ENCODE results near the gene LRRK1.

LRRK1 gene

DNA sequence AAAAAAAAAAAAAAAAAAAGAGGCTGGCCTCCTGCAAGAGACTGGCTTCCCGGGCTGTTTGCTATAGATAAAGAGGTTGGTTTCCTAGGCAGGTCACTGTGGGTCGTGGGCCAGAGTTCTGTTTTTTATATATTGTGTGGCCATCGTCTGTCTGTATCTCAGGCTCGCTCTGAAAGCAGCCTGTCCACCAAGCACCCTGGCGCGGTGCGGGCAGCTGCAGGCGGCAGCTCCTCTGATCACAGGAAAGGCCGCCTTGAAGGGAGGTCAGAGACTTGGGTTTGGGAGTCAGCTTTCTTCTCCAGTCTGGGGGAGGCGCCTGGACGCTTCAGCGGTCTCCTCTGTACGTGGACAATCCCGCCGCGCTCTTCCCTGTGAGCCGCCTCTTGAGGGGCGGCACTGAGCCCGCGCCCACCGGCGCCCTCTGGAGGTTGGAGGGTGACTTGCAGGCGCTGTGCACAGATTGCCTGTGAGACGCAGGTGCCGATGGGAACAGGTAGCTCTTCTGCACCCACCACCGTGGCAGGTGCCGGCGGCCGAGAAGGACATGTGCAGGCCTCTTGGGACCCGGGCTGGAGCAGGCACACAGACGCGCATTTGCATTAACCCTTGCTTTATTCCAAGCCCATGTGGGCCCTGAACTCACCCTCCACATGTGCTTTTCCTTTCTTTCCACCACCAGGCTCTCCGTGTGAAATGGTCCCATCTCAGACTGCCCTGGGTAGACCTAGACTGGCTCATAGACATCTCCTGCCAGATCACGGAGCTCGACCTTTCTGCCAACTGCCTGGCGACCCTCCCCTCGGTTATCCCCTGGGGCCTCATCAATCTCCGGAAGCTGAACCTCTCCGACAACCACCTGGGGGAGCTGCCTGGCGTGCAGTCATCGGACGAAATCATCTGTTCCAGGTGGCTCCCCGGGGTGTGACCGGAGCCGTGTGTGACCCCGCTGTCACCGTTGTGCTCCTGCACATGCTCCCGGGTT, 89.3 kb downstream of the LRRK1 start:
- peak; percentile 55 for DNase-seq

DNA sequence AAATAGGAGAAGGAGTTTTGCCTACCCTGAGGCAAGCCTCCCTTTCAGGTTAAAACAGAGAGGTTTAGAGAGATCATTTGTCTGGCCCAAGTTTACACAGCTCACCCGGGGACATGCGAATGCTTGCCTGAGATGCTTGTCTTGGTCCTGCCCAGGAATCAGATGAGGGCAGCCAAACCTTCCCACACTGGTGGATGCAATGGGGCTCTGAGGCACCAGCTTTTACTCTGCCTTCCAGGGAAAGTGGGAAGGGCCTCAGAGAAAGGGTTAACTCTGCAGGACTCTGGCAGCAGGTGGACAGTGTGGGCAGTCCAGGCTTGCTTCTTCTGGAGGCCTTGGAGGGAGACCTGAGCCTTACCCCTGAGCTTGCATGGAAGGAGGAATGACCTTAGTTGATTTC, 90.0 kb downstream of the LRRK1 start:
- no peak for DNase-seq

DNA sequence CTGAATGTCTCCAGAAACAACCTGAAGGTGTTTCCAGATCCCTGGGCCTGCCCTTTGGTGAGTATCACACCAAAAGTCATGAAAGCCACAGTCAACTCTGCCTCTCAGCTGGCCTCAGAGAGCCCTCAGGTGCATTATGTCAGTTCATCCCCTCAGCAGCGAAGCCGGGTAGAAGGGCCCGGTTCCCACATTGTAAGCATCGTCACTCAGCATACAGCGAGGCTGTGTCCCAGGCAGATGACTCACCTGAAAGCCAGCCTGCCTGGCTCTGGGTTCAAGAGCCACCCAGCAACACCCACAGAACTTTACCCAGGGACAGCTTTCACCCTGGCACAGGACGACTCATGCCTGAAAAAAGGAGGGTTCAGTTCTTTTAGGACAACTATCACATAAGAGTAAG, 91.6 kb downstream of the LRRK1 start:
- DNase-seq: no peak

DNA sequence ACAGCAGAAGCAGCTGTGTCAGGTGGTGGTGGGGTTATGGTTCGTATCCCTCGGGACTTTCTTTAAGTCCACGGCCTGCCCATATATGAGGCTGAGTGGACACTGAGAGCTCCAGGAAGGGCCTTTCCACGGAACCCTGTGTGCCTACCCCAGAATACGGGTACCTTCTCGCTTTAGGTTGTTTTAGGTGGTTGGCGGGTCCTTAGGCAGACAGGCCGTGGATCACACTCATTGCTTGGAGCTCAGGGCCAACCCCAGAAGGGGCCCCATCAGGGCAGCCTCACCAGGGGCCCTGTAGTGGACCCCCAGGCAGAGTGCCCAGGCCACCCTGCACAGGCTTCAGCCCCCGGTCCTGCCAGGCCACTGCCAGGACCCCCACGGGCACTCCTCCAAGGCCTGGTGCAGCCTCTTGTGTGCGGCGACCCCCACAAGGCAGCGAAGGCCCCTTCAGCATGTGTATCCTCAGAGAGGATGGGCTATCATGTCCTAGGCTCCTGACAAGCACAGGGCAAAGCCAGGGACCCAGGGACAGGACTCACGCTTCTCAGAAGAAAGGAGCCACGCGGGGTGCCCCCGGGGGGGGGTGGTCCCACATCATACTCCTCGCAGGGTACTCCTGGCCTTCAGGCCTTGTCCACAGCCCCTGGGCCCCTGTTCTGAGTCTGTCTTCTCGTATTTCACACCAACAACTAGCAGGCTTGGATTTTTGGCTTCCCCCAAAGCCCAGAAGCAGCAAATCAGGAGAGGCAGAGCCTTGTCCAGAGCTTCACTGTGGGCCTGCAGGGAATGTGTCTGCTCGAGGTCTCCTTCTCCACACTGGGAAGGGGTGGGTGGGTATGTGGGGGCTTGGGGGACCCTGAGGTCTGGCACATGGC, 93.4 kb downstream of the LRRK1 start:
- DNase-seq: no peak

DNA sequence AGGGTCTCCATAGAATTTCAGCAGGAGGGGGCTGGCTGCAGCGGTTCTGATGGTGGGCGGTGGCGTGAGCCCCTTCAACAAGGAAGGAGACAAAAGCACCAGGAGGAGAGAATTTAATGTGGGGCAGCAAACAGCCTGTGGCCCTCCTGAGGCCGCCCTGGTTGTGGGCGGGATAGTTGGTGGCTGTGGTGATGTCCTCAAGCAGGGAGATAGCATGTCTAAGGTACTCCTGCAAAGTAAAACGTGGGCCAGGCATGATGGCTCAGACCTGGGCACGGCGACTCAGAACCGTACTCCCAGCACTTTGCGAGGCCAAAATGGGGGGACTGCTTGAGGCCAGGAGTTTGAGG, 94.0 kb downstream of the LRRK1 start:
- no peak for DNase-seq

DNA sequence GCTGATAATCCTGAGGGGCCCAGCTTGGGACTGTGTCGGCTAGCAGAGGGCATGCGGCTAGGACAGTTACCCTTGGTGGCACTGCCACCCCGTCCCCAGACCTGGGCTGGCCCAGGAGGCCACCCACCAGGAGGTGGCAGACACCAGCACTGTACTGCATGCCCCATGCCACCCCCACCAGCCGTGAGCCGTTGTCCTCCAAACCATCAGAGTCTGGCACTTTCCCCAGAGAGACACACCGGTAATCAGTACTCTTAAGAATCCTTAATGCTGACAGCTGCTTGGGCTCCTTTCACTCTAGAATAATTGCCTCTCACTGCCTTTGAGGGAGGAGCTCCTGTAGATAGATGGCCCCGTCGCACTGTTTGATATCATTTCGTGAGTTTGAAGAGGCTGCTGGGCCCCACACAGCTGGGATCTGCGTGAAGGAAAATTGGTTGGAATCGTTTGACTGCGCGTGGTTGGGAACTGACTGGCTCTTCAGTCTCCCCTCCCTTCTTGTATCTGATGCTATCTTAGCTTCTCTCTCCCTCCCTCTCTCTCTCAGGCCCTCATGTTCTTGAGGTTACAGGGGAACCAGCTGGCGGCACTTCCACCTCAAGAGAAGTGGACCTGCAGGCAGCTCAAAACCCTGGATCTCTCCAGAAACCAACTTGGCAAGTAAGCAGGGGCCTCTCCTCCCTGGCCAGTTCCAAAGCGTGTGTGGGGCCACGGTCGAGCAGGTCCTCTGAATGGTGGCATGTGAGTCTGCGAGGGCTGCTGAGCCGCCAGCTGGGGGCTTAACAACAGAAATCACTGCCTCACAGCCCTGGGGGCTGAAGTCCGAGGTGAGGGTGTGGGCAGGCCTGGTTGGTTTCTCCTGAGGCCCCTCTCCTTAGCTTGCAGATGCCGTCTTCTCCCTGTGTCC, 94.9 kb downstream of the LRRK1 start:
- DNase-seq: no peak

DNA sequence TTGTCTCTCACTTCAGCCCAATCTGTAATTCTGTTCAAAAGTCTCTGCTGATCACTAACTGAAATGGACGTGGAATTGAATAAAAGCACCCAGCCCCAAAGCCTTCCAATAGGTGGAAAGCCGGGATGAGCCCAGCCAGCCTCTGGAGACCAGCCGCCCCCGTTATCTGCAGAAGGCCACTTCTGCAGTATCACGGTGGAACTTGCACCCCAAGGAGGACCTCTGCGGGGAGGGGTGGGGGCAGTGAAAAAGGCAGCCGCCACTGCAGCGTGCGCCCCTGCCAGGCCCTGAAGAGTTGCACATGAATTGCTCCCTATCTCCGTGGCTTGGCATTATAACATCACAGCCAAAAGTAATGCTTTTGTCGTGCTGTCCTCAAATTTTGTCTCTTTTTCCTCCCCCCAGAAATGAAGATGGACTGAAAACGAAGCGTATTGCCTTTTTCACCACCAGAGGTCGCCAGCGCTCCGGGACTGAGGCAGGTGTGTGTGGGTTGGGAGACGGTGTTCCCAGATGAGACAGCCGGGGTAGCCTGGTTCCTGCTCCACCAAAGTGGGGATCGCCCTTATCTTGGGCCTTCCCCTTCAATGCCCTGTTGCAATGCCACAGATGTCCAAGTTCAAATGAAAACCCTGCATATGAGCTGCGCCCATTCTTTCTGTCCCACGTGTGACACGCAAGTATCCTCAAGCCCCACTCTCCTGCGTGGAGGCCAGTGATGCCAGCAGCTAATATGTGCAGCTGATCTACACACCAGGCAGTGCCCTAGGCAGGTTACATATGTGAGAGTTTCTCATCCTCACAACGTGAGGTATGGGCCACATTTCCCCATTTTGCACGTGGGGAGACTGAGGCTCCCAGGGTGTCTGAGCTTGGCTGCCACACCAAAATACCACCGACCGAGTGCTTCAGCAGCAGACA, 96.0 kb downstream of the LRRK1 start:
- no peak for DNase-seq

DNA sequence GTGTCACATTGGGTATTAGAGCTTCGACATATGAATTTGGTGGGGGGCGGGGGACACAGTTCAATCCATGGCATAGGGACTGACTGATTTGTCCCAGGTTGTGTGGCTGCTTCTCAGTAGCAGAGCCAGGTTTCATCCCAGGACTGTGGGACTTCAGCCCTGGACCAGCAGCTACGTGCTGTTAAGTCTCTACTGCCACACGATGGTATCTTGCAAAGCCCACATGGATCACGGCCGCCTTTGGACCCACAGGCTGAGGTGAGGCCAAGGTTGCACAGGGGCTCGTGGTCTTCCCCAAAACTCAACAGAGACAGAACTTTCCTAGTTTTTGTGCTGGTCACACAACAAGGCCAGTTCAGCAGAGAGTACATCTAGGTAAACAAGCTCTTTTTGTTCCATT, 97.4 kb downstream of the LRRK1 start:
- DNase-seq: no peak

DNA sequence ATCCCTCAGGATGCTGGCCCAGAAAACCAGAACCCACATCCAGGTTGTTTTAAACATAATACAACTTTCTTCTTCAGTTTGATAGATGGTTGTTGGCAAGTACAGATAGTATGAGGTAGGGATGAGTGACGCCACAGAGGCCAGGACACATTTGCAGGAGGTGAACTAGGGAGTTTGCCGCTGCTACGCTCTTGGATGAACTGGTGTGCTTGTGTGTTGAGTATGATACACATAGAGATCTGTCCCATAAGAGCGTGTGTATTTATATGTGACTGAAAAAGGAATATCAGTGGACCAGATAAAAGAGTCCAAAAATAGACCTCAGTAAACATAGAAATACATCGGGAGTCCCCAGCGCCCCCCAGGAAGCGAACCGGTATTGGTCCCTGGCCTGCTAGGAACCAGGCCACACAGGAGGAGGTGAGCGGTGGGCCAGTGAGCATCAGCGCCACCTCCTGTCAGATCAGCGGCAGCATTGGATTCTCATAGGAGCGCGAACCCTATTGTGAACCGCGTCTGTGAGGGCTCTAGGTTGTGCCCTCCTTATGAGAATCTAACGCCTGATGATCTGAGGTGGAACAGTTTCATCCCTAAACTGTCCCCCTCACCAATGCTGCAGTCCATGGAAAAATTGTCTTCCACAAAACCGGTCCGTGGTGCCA, 98.1 kb downstream of the LRRK1 start:
- no peak for DNase-seq

DNA sequence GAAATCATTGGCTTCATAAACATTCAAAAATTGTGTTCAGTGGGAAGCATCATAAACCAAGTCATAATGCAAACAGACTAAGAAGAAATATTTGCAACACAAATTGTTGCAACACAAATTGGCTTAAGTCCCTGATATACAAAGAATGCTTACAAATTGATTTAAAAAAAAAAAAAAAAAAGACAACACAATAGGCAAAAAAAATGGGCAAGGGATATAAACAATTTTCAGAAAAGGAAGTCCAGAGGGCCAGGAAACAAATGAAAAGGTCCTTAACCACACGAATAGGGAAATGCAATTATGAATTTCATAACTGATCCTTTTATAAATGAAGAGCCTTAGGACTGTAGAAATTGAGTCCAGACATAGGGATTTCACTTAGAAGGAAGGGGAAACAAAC, 98.9 kb downstream of the LRRK1 start:
- no peak for DNase-seq

DNA sequence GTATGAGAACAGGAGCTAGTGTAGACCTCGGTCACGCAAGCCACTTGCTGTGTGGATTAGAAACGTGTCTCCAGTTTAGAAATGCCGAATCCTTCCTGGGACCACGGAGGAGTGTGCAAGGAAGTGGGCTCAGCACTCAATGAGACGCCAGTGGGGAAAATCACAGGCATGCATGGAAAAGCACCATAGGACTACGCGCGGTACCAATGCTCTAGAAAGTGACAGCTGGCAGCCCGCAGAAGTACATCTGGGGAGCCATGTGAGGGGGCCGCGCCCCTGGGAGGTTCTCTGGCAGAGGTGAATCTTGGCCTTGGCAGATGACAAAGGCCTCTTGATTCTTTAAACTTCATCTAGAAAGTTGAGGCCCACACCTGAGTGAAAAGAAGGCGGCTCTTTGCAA, 99.3 kb downstream of the LRRK1 start:
- no peak for DNase-seq

DNA sequence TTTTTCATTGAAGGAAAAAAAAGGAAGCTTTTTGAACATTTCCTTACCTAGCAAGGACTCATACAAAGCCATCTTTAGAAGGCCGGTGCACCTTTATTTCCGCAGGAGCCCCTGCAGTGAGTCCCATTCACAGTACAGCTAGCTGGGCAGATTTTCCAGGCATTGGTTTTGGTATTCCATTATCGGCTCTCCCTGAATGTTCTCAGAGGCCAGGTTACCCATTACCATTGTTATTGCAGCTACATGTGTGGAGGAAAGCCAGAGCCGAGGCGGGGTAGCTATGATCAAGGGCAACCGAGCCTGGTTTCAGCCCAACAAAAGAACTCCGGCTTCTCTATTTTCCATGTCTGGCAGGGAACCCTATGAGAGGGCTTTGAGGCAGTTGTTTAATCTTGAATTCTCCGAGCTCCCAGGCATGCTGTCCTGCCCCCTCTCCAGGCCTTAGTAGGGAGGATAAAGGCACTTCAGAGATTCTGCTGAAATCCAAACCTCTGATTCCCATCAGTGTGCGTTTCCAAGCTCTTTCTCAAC, 100.3 kb downstream of the LRRK1 start:
- no peak for DNase-seq

DNA sequence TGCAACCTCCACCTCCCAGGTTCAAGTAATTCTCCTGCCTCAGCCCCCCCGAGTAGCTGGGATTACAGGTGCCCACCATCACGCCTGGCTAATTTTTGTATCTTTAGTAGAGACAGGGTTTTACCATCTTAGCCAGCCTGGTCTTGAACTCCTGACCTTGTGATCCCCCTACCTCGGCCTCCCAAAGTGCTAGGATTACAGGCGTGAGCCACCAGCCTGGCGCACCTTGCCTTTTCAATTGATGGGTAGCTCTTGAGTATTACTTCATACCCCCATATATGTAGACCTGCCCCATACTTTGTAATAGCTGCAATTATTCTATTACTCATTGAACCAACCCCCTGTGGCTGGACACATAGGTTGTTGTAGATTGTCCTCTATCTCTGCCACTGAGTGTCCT, 101.3 kb downstream of the LRRK1 start:
- no peak for DNase-seq

DNA sequence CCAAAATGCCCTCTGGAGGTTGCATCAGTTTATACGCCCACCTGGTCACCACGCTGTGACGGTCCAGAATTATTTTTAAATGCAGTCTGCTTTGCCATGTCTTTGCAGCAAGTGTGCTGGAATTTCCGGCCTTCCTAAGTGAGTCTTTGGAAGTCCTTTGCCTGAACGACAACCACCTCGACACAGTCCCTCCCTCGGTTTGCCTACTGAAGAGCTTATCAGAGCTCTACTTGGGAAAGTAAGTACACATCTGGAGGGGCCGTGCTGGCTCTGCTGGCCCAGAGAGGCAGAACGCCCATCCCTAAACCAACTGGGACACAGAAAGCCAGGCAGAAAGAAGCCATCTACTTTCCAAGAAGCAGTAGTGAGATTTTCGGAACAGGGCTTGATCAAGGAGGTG, 101.8 kb downstream of the LRRK1 start:
- no peak for DNase-seq

DNA sequence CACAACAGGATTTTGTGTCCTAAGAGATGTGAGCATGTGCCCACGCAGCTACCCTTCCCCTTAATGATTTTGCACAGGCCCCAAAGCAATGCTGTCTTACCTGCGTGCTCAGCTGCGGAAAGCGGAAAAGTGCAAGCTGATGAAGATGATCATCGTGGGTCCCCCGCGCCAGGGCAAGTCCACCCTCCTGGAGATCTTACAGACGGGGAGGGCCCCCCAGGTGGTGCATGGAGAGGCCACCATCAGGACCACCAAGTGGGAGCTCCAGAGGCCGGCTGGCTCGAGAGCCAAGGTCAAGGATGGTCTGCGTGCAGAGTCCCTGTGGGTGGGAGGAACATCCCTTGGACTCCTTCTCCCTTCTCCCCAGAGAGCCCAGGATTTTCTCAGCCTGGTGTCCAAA, 103.1 kb downstream of the LRRK1 start:
- DNase-seq: no peak

DNA sequence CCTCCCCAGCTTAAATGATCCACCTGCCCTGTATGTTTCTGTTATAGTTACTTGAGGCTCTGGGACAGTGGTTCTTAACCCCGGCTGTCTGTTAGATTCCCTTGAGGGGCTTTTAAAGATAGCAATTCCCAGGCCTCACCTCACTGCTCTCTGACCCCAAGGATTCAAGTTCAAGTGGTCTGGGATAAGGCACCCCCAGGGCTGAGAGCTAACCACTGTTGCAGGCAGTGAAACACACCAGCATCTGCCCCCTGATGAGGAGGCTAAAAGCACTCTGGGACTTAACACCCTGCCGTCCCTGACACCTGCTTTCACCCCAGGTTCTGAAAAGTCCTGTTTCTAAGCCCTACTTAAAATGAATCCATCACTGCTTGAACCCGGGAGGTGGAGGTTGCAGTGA, 103.7 kb downstream of the LRRK1 start:
- DNase-seq: no peak

DNA sequence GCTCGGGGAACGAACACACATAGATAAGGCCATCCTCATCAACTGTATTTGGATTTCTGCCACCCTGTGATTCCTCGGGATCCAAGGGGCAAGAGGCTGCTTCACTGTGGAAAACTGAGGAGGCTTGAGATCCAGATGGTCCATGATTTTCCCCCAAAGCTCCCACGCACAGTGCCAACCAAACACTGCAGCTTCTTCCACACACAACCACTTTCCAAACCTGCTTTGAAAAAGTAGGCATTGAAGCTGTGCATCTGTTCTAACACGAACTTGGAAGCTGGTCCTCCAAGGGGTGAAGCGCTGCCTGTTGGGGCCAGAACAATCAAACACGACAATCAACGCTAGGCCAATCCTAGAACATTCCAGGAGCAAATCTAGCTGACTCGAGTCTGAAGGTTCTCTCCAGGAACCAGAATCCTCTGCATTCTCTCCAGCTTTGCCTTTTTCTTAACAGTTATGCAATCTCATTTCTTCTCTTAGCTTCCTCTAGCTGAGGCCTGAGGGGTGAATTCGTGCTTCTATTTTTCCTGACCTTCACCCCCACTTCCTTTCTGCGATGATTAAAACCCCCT, 104.4 kb downstream of the LRRK1 start:
- no peak for DNase-seq

DNA sequence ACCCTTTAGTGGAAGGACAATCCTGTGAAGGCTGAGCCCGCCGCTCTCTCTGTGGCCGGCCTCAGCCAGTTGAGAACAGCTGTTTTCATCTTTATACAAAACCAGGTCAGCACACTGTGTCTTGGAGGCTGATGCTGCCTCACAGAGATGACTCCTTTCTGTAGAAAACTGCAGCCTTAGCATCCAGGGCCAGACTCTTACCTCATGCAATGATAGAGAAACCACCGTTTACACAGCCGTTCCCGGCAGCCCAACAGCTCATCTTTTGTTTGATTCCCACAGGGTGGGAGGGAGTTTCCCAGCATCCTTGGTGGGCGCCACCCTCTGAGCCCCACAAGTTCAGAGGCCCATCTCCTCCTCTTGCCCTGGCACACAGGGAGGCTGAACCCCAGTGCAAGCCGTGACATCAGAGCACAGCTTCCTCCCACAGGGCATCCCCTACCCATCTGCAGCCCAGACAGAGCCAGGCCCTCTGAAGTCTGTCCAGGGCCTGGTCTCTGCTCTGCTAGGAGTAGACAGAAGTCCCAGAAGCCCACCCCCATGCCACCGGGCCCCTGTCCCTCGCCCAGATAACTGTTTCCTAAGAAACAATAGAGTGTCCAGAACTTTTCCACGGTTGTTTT, 105.0 kb downstream of the LRRK1 start:
- DNase-seq: no peak

DNA sequence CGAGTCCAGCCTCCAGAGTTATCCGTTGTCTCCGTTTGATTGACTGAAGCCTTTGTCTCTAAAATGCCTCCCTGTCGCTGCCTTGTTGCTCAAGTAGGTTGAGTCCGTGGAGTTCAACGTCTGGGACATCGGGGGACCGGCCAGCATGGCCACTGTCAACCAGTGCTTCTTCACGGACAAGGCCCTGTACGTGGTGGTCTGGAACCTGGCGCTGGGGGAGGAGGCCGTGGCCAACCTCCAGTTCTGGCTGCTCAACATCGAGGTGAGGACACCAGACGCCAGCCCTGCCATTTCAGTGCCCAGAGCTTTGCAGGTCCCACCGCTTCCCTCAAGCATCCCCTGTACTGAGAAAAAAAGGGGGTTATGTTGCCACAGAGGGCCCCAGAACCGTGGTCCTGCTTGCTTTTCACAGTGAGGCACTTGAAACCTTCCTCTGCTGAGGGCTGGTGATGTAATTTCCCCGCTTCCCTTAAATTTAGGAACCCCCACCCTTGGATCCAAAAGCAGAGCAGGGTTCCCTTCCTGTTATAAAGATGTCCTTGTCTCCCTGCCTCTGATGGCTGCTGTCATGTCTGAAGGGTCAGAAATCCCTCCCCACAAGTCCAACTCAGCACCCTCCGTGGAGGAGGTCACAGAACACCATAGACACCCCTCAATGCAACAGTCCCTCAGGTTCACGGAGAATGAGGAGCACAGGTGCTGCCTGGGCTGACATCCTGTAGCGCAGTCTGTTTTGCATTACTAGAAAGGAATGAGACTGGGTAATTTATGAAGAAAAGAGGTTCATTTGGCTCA, 105.7 kb downstream of the LRRK1 start:
- DNase-seq: no peak
